Brain microvascular endothelial cell (primary cell): ENCODE data around the gene RNF34.

Experiments
- DNase-seq: peaks from one replicate; pipeline ENCODE4 v3.0.0-alpha.2; 2020
- H3K27ac ChIP-seq: fragments of 250-450 bp; sonication (Bioruptor Pico); 2 replicates; pipeline ENCODE4 v1.5.1; 2020; ENCODE audit warnings: mild to moderate bottlenecking, moderate library complexity
- H3K27me3 ChIP-seq: fragments of 250-450 bp; sonication (Bioruptor Pico); replicated peaks from 2 replicates; pipeline ENCODE4 v1.5.1; 2020; ENCODE audit warnings: mild to moderate bottlenecking
- H3K36me3 ChIP-seq: fragments of 250-450 bp; sonication (Bioruptor Pico); replicated peaks from 2 replicates; pipeline ENCODE4 v1.5.1; 2020; ENCODE audit warnings: mild to moderate bottlenecking
- H3K4me3 ChIP-seq: 2 replicates; pipeline ENCODE4 v1.5.1; 2011; ENCODE audit warnings: low read depth, mild to moderate bottlenecking, control low read depth, low read length, moderate library complexity
- in situ Hi-C: cut with HindIII; loops from 2 replicates; pipeline ENCODE4 v1.10.0; 2017; ENCODE audit warnings: low sequenced_read_pairs, low pct_ligation_motif_present
- TF ChIP-seq, protein P1 (sequence below): IDR thresholded peaks from 2 replicates; pipeline ENCODE4 v1.5.1; 2011; ENCODE audit warnings: low read depth, mild to moderate bottlenecking, moderate library complexity, low read length, control low read depth, inconsistent platforms; ENCODE audit errors: missing control alignments

The RNF34 gene

DNA sequence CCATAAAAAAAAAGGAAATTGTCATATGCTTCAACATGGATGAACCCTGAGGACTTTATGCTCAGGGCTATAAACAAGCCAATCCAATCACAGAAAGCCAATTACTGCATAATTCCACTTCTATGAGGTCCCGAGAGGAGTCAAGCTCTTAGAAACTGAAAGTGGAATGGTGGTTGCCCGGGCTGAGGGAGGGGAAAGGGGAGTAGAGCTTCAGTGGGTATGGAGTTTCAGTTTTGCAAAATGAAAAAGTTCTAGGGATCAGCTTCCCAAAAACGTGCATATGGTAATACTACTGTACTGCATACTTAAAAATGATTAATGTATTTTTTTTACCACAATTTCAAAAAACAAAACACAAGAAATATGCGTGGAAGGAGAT lies 52.0 kb downstream of the RNF34 start:
- no peak for DNase-seq
- H3K4me3 ChIP-seq: no peak overlapping the region

DNA sequence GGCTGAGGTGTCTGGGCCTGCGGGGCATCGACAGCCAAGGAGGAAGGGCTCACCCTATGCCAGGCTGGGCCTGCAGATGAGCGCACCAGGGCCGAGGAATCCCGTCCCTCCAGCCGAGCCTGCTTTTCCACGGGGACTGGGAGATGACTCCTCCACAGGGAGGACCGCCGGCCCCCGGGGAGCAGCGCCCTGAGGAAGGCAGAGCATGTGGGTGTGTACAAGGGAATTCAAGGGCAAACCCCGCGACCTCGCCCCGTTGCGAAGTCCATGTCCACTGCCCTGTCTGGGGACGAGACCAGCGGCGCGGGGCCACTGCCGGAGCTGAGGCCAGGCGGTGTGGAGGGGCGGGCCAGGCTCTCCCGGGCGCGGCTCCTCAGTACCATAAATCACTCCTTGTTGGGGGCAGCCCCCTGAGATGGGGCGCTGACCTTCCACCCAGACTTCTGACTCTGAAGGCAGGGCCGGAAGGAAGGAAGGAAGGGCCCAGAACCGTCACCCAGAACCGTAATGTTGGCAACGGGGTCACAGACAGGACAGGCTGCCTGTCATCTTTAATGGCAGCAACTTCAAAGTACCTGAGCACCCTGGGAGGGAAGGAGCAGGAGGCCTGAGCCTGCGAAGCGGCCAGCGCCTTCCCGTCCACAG lies 52.5 kb downstream of the RNF34 start:
- peaks cover 3% of the 10 kb centered on the region for H3K36me3 ChIP-seq
- in situ Hi-C loops: no loop called here
- H3K4me3 ChIP-seq: no peak overlapping the region
- H3K27me3 ChIP-seq: no peaks in the 10 kb centered on the region
- no peak overlapping the region for H3K27ac ChIP-seq
- TF ChIP-seq, protein P1, sequence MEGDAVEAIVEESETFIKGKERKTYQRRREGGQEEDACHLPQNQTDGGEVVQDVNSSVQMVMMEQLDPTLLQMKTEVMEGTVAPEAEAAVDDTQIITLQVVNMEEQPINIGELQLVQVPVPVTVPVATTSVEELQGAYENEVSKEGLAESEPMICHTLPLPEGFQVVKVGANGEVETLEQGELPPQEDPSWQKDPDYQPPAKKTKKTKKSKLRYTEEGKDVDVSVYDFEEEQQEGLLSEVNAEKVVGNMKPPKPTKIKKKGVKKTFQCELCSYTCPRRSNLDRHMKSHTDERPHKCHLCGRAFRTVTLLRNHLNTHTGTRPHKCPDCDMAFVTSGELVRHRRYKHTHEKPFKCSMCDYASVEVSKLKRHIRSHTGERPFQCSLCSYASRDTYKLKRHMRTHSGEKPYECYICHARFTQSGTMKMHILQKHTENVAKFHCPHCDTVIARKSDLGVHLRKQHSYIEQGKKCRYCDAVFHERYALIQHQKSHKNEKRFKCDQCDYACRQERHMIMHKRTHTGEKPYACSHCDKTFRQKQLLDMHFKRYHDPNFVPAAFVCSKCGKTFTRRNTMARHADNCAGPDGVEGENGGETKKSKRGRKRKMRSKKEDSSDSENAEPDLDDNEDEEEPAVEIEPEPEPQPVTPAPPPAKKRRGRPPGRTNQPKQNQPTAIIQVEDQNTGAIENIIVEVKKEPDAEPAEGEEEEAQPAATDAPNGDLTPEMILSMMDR: no peak
- DNase-seq: no peak

More for the DNA sequence above, 52.0 kb downstream of the RNF34 start:
- in situ Hi-C loops: no loop called here
- H3K36me3 ChIP-seq: peaks cover 3% of the 10 kb centered on the region
- TF ChIP-seq, protein P1: no peak
- H3K27ac ChIP-seq: no peak overlapping the region
- no peaks in the 10 kb centered on the region for H3K27me3 ChIP-seq

DNA sequence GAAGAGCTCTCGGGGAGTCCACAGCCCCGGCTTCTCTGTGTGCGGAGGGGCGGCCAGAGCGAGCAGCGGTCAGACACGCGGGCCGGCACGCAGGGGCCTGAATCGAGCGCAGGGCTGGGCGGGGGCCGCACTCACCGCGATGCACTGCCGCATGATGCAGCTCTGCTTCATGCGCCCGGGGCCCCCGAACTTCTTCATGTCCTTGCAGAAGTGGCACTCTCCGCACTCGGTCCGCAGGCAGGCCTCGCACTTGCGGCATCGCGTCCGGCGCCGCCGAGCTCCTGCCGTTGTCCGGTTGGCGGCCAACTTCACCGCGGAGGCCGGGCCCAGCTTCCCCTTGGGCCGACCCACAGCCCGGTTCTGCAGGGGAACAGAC lies 53.1 kb downstream of the RNF34 start:
- no peaks in the 10 kb centered on the region for H3K27me3 ChIP-seq

DNA sequence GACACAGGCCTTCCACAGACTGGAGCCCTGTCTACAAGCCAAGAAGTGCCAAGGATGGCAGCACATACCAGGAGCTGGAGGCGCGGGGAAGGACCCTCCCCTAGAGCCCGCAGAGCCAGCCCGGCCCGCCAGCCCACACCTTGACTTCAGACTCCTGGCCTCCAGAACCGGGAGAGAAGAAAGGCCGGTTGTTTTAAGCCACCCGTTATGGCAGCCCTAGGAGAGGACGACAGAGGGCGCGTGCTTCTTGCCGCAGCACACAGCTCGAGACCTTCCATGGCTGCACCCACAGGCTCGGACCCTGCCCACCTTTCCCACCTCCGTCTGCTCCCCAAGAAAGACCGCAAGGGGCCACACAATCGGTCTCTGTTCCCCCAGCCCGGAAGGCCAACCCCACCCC lies 53.7 kb downstream of the RNF34 start:
- Histone ChIP-seq H3K27me3 (no peaks in the 10 kb centered on the region), H3K36me3 (peaks cover 3% of the 10 kb centered on the region), H3K4me3 (no peak overlapping the region), H3K27ac (no peak overlapping the region)
- no peak for DNase-seq
- in situ Hi-C loops: no loop called here
- TF ChIP-seq, protein P1: peak; percentile 12

More for the DNA sequence above, 53.1 kb downstream of the RNF34 start:
- Histone ChIP-seq H3K27ac (no peak overlapping the region), H3K36me3 (peaks cover 3% of the 10 kb centered on the region), H3K4me3 (no peak overlapping the region)
- in situ Hi-C loops: no loop called here
- TF ChIP-seq, protein P1: no peak
- DNase-seq: no peak

DNA sequence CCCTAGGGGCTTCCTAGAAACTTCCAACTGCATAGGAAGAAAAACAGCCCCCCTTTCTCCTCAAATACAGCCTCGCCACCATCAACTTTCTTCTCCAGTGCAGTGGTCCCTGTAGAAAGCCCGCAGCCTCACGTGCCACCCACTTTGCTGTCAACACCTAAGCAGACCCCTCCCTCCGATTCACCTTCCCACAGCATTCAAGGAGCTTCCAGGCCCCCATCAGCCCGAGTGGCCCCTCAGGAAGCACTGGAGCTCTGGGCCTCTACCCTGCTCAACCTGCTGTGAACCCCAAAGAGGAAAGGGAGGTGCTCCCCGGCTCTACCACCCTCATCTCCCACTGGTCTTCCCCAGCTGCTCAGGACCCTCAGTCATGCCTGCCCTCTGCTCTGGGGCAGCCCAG lies 55.0 kb downstream of the RNF34 start:
- Histone ChIP-seq H3K4me3 (no peak overlapping the region), H3K27me3 (no peaks in the 10 kb centered on the region), H3K27ac (no peak overlapping the region), H3K36me3 (peaks cover 3% of the 10 kb centered on the region)
- in situ Hi-C loops: no loop called here
- TF ChIP-seq, protein P1: no peak
- DNase-seq: no peak
